ENCODE results near the gene GBE1.

Gene GBE1

DNA sequence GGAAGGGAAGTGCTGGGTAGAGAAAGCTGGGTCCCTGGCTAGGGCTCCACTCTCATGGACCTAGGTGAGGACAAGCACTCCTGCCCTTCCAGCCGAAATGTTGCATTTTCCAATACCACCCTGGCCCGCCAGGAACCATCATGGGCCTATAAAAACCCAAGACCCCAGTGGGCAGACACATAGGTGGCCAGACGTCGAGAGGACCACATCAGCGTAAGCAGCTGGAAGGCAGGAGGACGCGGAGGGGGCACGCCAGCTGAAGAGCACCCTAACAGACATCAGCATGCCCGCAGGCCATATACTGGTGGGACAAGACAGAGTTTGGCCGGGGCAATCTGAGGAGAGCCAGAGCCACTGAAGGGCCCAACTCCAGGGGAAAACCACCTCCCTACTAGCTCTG, 98.3 kb downstream of the GBE1 start:
- ChIA-PET CTCF (interaction anchor here (0.7 kb wide), 1 partner anchor 33 kb away, joined by 3 read pairs; no protein-coding TSS in a partner anchor), POLR2A (no interaction called here)
- TF ChIP-seq ZNF585B (tag by site-specific recombination; IDR thresholded peaks at IDR 0.05), result no peak
- TF ChIP-seq ZNF121 (tag by site-specific recombination; IDR thresholded peaks at IDR 0.05), result no peak
- no peak for TF ChIP-seq TSHZ1 (tag by site-specific recombination; IDR thresholded peaks at IDR 0.05; ENCODE audit: borderline replicate concordance)
- no peak for TF ChIP-seq SCRT1 (tag by site-specific recombination; IDR thresholded peaks at IDR 0.05; ENCODE audit: borderline replicate concordance)
- TF ChIP-seq ZNF621 (tag by site-specific recombination; IDR thresholded peaks at IDR 0.05), result no peak
- TF ChIP-seq ZNF114 (tag by site-specific recombination; IDR thresholded peaks at IDR 0.05), result no peak
- TF ChIP-seq, protein P1, sequence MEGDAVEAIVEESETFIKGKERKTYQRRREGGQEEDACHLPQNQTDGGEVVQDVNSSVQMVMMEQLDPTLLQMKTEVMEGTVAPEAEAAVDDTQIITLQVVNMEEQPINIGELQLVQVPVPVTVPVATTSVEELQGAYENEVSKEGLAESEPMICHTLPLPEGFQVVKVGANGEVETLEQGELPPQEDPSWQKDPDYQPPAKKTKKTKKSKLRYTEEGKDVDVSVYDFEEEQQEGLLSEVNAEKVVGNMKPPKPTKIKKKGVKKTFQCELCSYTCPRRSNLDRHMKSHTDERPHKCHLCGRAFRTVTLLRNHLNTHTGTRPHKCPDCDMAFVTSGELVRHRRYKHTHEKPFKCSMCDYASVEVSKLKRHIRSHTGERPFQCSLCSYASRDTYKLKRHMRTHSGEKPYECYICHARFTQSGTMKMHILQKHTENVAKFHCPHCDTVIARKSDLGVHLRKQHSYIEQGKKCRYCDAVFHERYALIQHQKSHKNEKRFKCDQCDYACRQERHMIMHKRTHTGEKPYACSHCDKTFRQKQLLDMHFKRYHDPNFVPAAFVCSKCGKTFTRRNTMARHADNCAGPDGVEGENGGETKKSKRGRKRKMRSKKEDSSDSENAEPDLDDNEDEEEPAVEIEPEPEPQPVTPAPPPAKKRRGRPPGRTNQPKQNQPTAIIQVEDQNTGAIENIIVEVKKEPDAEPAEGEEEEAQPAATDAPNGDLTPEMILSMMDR (tag by site-specific recombination; IDR thresholded peaks at IDR 0.05), result no peak
- no peak for TF ChIP-seq SALL2 (tag by site-specific recombination; IDR thresholded peaks at IDR 0.05; ENCODE audit: borderline replicate concordance)
- TF ChIP-seq ZNF10 (tag by site-specific recombination; IDR thresholded peaks at IDR 0.05), result no peak
- no peak for TF ChIP-seq ZBTB8A (tag by site-specific recombination; IDR thresholded peaks at IDR 0.05)
- no peak for TF ChIP-seq GFI1B (tag by site-specific recombination; IDR thresholded peaks at IDR 0.05)
- TF ChIP-seq ZNF146 (tag by site-specific recombination; IDR thresholded peaks at IDR 0.05), result no peak
- TF ChIP-seq FEZF1 (tag by site-specific recombination; IDR thresholded peaks at IDR 0.05), result no peak
- no peak for TF ChIP-seq ZBTB11 (tag by site-specific recombination; conservative IDR thresholded peaks at IDR 0.05; ENCODE audit: low read depth)
- TF ChIP-seq ZNF626 (tag by site-specific recombination; IDR thresholded peaks at IDR 0.05), result no peak
- TF ChIP-seq ATF2 (tag by site-specific recombination; IDR thresholded peaks at IDR 0.05; ENCODE audit: low read depth), result no peak
- no peak for TF ChIP-seq ZNF76 (tag by site-specific recombination; IDR thresholded peaks at IDR 0.05; ENCODE audit: borderline replicate concordance, low read depth)
- H3K27ac ChIP-seq (ENCODE audit: extremely low read depth, low read depth, low read length), result no peak overlapping the region
- H3K4me3 ChIP-seq (ENCODE audit: low read depth, low read length), result no peak overlapping the region
- no peaks in the 10 kb centered on the region for H3K36me3 ChIP-seq (ENCODE audit: control insufficient read depth in 2 of 2, insufficient read depth in 1 of 2, low read length in 2 of 2)
- no peaks in the 10 kb centered on the region for H3K9me3 ChIP-seq (ENCODE audit: control insufficient read depth, insufficient read depth, low read depth, low read length)
- H3K4me1 ChIP-seq (ENCODE audit: control insufficient read depth, insufficient read depth, low read length), result no peaks in the 10 kb centered on the region
